OCI-M1 (cell line): ENCODE results near the gene REEP3.

Source experiments
- DNase-seq: peaks from one replicate; lab custom pipeline; 2025; lab: John Stamatoyannopoulos, UW

Gene REEP3

DNA sequence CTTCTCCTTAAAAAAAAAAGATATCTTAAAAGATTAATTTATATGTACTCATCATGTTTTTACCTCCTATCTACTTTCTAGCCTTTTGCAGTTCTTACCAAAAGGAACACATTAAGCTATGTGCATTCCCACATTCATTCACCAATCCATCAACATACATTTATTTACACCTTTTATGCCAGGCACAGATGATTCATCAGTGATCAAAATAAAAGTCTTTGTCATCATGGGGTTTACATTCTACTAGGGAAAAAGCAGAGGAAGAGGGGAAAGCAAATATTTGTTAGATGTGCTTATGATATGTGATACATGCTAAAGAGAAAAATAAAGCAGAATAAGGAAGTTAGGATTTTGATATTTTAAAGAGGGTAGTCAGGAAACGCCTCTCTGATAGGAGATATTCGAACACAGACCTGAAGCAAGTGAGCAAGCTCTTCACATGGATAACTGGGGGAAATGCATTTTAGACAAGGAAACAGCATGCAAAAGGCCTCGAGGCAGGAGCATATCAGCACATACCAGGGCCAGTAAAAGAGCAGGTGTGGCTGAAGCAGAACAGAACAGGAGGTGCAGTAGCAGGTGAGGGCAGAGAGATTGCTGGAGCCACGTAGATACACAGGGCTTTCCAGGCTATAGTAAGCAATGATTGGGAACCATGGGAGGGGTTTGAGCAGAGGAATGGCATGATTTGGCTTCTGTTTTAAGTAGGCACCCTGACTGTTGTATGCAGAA is 67.4 kb downstream of the REEP3 start:
- DNase-seq: peak; percentile 21

DNA sequence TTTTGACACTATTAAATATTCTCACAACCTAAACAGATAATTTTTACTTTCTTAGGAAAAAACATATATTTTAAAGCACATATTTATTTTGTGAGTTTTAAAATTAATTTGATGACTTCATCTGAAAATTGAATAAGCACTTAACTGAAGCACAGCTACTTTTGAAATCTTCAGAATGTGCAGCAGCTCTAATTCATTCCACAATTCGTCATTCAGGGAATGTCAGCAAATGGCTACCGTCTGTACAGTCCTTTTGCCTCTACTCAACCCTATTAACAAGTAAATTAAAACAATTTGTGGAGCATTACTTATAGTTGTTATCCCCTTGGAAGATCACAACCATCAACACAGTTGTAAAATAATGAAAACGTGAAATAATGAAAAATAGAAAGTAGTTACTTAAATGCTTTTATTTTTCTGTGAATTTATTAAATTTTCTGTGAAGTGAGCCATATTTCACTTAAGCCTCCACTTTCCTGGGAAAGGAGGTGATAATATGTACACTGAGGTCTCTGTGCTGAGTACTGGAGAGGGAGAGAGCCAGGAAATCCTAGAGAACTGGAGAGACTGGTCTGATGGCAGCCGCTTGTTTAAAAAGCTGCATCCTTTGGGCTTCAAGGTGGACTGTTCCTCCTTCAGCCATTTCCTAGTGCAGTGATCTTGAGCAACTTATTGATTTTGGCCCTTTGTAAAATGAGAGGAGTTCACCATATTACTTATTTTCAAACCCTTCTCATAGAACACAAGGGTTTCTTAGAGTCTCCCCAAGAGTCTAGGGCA is 70.6 kb downstream of the REEP3 start:
- DNase-seq: no peak

DNA sequence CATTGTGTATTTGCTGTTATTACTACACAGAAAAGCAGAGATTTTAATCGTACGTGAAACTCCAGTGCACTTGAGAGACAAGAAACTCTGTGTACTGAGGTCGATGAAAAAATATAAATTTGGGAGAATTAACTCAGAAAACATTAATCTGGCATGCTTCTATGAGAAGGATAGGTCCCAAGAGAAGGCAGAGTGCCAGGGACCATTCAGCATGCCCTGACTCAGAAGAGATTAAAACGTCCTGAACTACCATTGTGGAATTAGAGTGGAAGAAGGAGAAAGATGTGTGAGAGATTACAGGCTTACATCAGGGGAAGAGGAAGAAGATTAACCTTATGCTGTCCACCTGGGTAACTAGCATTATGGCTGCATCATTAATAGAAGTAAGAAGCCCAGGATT is 72.4 kb downstream of the REEP3 start:
- no peak for DNase-seq

DNA sequence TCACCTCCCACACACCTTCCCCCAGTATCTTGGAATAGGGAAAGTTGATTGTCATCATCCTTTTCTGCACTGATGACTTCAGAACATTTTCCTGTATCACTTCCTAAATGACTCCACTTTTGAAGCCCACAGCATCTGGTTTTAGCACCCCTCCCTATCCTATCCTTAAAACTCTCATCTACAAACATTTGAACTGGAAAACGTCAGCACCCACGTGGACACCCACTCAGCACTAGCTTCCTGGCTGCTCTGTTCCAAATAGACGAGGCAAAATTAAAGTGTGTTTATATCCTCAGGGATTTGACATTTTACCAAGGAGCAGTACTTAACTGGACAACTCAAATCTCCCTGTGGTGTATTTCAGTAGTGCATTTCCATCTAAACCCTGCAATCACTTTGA is 73.9 kb downstream of the REEP3 start:
- no peak for DNase-seq

DNA sequence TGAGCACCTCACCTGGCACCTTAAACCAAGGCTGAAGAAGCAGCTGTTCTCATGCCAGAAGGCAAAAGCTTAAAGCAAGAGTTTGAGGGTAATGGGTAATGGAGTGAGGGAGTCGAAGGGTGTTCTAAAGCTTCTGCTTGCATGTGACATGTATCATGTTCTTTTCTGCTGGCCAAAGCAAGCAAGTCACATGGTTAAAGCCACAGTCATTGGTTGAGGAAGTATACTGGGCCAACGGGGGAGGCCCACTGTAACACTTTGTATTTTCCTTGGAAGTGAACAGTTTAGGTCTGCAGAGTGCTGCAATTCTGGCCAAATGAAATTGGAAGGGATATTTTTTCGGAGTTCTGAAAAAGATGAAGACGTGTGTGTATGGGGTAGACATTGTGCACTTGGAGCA is 75.7 kb downstream of the REEP3 start:
- no peak for DNase-seq

DNA sequence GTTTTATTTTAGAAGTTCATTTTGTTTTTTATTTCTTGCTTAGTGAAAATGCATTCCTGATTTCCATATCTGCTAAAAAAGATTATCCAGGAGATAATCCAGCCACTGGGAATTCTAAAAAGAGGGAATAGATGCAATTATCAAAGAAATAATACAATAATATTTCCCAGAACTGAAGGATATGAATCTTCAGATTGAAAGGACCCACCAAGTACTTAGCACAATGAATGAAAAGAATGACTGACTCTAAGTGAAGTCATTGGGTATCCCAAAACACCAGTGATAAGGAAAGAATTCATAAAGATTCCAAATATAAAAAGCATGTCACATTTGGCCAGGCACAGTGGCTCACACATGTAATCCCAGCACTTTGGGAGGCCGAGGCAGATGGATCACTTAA is 79.3 kb downstream of the REEP3 start:
- DNase-seq: no peak

DNA sequence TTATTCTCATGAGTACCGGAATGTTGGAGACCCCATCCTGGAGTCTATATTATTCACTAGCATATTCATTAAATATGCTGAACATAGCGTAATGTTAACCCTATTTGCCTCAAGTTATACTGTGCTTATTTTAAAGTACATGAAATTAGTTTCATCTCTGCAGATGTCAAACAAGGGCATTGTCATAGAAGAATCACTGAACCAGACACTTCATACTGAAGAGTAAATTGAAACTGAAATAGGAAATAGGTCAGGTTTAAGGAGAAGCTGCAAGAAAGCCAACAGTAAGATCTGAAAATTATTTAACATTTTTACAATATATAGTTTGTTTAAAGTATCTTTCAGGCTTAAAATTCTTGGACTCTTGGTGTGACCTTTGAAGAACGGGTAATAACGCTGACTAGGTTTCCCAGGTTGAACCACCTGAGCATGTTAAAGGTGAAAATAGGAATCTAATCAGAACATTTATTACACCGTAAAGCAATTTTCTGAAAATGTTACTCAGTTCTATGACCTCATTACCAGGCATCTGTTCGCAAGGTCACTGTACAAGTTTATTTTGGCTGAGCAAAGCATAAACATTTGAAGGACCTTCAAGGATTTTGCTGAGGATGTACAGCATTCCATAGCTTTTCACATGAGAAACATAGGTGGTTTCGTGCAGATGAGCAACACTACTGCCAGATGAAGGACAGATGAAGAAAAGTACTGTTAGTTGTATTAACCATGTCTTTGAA is 82.7 kb downstream of the REEP3 start:
- no peak for DNase-seq

DNA sequence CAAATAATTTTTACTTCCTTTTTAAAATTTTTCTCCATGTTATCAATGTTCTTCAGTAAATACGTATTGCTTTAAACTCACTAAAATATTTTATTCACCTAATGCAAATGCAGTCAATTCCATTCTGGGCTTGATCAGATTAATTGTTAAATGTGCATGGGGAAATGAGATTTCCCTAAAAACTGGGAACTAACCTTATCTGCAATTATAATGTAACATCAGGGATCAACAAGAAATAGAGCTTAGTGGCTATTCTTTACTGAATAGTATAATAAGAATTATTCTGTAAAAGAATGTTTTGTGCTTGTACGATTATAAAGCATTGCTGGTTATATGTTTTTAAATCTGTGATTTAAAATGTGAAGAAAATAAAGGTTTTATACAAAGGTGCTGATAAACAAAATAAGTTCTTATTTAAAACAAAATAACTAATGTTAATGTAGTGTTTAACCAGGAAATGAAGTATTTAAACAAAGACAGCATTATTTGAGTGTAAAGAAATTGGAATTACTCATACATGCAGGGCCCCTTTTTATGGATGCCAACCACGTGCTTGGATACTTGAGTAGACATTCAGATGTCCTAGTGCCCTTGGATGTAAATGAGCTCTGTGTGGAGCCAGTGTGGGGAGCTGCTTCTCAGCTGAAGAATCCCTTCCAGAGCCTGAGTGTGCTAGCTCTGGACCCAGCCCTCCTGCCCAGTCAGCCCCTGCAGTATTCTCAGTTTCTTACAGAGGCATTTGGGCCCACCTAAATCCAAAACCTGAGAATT is 84.2 kb downstream of the REEP3 start:
- no peak for DNase-seq

DNA sequence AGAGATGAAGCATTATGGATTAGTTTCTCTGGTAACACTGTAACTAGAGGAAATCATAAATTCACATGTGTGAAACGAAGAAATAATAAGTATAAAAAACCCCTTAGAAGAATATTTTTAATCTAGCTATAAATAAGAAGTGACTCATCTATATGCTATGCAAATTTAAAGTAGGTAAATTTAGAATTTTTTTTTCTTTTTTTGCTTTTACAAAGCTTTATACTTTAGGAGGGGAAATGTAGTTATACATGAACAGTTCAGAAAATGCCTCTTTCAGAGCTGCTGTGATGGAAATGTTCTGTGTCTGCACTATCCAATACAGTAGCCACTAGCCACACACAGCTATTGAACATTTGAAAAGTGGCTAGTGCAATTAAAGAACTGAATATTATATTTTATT is 87.3 kb downstream of the REEP3 start:
- DNase-seq: no peak

DNA sequence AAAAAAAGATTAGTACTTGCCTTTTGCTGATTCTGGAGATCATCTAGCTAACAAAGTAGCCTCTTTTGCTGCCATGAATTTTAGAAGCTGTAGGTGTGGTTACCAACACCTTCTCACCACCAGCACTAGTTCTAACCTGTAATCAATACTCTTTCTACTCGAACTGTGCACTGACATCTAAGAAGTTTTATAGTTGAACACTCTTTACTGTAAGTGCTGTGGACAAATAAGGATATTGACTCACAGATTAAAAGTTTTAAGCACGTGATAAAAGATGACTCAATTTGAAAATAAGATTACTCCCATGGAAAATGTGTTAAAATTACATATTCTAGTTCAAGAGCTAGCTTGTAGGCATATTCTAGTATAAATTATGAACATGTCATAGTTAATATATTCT is 89.9 kb downstream of the REEP3 start:
- DNase-seq: no peak

DNA sequence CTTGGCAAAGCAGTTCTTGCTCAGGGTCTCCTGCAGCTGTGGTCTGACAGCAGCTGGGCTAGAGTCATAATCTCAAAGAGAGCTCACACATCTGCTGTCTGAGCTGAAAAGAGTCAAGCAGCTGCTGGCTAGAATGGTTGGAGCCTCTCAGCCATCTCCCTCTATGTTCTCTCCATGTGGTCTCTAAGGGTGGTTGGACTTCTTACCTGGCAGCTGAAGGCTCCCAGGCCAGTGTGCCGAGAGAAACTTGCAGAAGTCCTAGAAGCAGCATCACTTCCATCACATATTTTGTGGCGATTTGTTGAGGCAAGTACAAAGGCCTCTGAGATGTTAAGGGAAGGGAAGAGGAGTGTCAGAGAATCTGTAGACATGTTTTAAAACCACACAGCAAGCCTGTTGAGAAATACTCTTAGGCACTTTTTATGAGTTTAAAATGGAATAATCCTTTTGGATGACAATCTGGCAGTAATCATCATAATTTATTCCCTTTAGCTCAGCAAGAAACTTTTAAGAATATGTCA is 93.2 kb downstream of the REEP3 start:
- DNase-seq: no peak

DNA sequence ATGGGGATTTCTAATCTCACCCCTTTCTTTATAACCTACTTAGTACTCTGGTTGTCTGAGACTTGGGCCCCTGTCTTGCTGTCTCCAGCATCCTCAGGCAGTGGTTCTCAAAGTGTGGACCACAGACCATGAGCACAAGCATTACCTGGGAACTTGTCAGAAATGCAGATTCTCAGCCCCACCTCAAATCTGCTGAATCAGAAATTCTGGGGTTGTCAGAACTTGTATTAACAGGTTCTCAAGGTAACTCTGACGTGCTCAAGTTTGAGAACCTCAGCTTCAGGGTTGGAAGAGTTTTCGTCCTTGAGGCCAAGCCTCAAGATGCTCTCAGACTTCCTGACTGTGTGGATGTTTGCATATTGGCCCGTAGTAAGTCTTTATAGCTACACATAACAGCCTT is 97.4 kb downstream of the REEP3 start:
- DNase-seq: no peak

DNA sequence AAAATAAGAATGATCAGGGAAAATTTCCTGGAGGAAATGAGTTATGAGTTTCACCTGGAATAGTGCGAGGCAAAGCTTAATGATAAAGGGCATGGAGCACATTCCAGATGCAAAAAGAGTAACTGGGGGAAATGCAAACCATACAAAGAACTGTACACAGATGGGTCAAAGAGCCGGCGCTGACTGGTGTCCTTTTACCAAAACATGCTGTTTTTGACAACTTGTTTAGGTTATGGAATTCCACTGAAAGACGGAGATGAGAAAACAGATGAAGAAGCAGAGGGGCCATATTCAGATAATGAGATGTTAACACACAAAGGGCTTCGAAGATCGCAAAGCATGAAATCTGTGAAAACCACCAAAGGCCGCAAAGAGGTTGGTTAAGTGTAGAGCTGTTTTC is 98.2 kb downstream of the REEP3 start:
- DNase-seq: no peak

DNA sequence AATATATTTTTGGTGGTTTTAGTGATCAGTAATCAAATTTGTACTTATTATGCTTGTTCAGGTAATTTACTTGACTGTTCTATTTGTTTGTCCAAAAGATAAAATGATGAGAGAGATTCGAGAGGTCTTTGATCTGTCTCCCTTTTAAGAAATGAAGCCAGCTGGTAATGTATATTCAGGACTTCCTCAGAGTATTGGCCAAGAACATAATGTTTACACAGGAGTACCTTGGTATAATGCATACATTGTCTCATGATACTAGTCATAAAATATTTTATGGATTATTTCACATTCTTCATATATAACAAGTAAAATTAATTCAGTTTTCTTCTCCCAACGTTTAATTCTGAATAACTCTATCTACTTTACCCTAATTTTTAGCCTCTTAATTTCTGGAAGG is 100.9 kb downstream of the REEP3 start:
- DNase-seq: no peak

DNA sequence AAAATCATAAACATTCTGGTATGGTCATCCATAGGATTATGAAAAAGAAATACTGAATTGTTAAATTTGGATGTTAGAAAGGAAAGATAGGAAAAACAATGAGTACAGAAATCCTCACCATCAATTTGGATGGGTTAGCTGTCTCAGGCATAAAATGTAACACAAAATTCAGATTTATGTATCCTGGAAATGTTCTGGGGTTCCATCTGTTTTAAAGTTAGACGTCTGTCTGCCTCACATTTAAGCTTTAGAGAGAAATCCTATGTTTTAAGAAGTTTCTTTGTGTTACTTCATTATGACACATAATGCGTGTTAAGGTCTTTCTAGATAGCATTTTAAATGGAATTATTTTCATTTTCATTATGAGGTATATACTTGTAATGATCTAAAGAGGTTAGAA is 103.5 kb downstream of the REEP3 start:
- DNase-seq: no peak

DNA sequence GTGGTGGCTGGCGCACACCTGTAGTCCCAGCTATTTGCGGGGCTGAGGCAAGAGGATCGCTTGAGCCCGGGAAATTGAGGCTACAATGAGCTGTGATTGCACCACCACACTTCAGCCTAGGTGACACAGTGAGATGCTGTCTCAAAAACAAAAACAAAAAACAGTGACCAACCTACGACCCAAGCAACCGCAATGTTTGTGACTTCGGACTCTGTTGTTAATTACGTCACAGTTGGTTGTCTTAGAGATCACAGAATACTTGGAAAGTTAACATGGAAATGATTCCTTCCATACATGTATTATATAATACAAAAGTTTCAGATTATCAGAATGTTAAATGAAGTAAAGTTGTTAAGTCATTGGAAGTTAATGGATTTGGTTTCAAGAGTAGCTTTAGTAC is 106.2 kb downstream of the REEP3 start:
- DNase-seq: no peak

DNA sequence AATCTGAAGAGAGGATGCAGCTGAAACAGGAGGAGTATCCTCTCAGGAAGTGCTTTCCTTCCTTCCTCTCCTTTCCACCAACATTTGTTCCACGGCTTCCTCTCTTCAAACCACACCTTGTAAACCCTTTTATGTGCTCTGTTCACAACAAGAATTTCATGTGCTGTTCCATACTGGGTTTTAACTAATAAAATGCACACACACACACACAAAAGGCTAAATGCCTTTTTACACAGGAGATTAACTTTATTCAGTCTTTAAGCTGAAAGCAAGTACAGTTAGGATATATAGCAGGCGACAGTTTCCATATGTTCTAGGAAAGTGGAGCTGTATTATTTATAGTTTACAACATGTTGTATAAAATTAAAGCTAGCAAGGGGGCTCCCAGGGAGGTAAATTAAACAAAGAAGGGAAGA is 106.7 kb downstream of the REEP3 start:
- DNase-seq: peak; percentile 35

DNA sequence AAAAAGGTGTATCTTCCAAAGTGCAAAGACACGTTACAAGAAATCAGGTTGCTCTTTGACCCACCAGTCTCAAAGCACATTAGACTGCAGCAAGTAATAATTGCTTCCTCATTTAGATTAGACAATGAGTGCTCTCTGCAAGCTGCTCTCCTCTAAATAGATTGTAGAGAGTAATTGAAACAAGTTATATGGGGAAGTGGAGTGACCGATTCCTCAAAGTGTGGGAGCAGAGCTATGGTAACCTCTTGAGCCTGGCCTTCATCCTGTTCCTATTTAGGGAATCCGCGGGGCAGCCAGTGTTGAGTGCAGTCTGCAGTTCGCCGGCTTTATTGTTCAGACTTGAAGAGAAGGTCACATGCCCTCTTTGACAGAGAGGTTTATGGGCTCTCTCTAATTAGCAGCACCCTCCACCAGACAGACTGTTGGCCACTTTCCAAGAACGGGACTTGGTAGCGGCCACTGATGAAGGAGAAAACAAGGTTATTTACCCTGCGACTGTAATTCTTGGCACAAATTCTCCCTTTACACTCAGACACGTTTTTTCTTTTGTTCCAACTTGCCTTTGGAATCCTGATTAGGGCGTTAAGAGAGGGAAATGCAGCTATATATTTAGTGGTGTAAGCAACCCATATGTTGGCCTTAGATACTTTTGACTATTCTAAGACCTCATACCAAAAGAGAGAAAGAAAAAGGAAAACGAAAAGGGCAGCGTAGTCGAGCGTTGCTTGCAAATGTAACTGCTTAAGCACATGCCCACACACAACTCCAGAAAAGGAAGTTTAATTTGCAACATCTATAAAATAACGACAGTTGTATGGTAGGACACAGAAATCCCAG is 107.5 kb downstream of the REEP3 start:
- peak; percentile 90 for DNase-seq

DNA sequence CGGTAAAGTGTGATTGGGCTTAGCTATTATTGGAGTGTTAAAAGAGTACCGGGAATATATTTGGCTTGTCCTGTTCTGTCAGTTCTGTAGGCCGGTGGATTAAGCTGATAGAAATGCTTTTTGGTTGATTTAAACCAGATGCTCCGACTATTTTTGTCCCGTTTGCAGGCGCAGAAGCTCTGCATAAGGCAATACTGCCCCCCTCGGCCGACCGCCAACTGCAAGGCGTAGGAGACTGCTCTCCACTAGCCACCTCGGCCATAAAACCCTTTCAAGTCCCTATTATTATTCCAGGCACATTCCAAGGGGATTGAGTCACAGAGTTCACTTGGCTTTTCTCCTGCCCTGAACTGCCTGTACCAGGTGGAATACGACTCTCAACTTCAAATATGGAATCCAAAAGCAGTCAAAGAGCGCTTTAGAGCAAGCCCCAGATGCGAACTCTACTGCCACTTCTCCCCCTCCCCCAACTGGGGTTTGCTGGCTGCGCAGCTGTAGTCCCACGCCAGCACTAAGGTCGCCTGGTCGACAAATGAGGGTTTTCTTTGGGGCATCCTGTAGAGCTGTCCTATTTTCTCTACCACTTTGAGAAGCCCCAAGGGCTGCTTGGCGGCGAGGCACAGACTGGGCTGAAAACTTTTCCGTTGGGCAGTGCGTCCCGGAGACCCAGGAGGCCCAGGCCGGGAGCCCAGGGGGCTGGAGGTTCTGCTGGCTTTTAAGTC is 108.3 kb downstream of the REEP3 start:
- peak; percentile 98 for DNase-seq
